Measurements from ENCODE around the gene LAP3.

The LAP3 gene

GRCh38 chr4:17619416-17620105 is 42.6 kb downstream of the LAP3 start:
- no peak for DNase-seq (ENCODE audit: low read depth)

- DNase-seq (ENCODE audit: low read depth), result no peak
Measured at GRCh38 chr4:17623451-17624001, 46.5 kb downstream of the LAP3 start.

GRCh38 chr4:17624821-17625220 is 47.8 kb downstream of the LAP3 start:
- DNase-seq (ENCODE audit: low read depth), result no peak

GRCh38 chr4:17630228-17630627 is 53.2 kb downstream of the LAP3 start:
- DNase-seq (ENCODE audit: low read depth), result no peak

- no peak for DNase-seq (ENCODE audit: low read depth)
Measured at GRCh38 chr4:17633600-17633999, 56.6 kb downstream of the LAP3 start.

- no peak for DNase-seq (ENCODE audit: low read depth)
Measured at GRCh38 chr4:17635056-17635455, 58.1 kb downstream of the LAP3 start.

GRCh38 chr4:17636341-17636695 is 59.3 kb downstream of the LAP3 start:
- no peak for DNase-seq (ENCODE audit: low read depth)

GRCh38 chr4:17636696-17637622 is 60.0 kb downstream of the LAP3 start:
- DNase-seq (ENCODE audit: low read depth), result peak; percentile 65

GRCh38 chr4:17639136-17639535 is 62.1 kb downstream of the LAP3 start:
- no peak for DNase-seq (ENCODE audit: low read depth)

GRCh38 chr4:17642398-17642783 is 65.4 kb downstream of the LAP3 start:
- DNase-seq (ENCODE audit: low read depth), result no peak

- DNase-seq (ENCODE audit: low read depth), result no peak
Measured at GRCh38 chr4:17646693-17647092, 69.7 kb downstream of the LAP3 start.

GRCh38 chr4:17647176-17647806 is 70.3 kb downstream of the LAP3 start:
- no peak for DNase-seq (ENCODE audit: low read depth)

- DNase-seq (ENCODE audit: low read depth), result no peak
Measured at GRCh38 chr4:17647927-17648326, 70.9 kb downstream of the LAP3 start.

GRCh38 chr4:17650406-17650805 is 73.4 kb downstream of the LAP3 start:
- DNase-seq (ENCODE audit: low read depth), result no peak

- no peak for DNase-seq (ENCODE audit: low read depth)
Measured at GRCh38 chr4:17654701-17655100, 77.7 kb downstream of the LAP3 start.

- no peak for DNase-seq (ENCODE audit: low read depth)
Measured at GRCh38 chr4:17657090-17657489, 80.1 kb downstream of the LAP3 start.
